OCI-LY1 (cell line): ENCODE measurements around the gene MT1E.

Experiments
- EZH2 ChIP-seq: fragments of 200-600 bp; sonication (generic), shearing (Covaris generic); IDR thresholded peaks from 2 replicates; pipeline ENCODE4 v1.8.0; 2017; ENCODE audit warnings: borderline replicate concordance, mixed run types, mild to moderate bottlenecking, antibody characterized with exemption, low read length, moderate library complexity, mixed read lengths
- TF ChIP-seq, protein P1 (sequence below): fragments of 200-600 bp; sonication (generic), shearing (Covaris generic); IDR thresholded peaks from 2 replicates; pipeline ENCODE4 v1.5.1; 2017; ENCODE audit warnings: mild to moderate bottlenecking, antibody characterized with exemption, low read length, moderate library complexity, mixed read lengths

GRCh38 chr16:56630134-56630533, 4.6 kb downstream of the MT1E start:
- TF ChIP-seq, protein P1, sequence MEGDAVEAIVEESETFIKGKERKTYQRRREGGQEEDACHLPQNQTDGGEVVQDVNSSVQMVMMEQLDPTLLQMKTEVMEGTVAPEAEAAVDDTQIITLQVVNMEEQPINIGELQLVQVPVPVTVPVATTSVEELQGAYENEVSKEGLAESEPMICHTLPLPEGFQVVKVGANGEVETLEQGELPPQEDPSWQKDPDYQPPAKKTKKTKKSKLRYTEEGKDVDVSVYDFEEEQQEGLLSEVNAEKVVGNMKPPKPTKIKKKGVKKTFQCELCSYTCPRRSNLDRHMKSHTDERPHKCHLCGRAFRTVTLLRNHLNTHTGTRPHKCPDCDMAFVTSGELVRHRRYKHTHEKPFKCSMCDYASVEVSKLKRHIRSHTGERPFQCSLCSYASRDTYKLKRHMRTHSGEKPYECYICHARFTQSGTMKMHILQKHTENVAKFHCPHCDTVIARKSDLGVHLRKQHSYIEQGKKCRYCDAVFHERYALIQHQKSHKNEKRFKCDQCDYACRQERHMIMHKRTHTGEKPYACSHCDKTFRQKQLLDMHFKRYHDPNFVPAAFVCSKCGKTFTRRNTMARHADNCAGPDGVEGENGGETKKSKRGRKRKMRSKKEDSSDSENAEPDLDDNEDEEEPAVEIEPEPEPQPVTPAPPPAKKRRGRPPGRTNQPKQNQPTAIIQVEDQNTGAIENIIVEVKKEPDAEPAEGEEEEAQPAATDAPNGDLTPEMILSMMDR, result no peak
- TF ChIP-seq EZH2, result no peak
